Breast epithelium (tissue), 3 donors: Measurements from ENCODE around the gene PLEKHM3.

Experiments used
- POLR2A ChIP-seq: fragments of 450-650 bp; IDR thresholded peaks from one replicate; pipeline ENCODE4 v1.6.1; 2016; ENCODE audit warnings: antibody characterized with exemption, mild to moderate bottlenecking, moderate library complexity
- POLR2AphosphoS5 ChIP-seq, 3 donors: sonication (generic); formaldehyde crosslinking; IDR thresholded peaks; one replicate each; pipeline ENCODE4 v1.6.1; 2017; ENCODE audit warnings: antibody characterized with exemption in 3 of 3
- TF ChIP-seq, protein P1 (sequence below), 3 donors: fragments of 450-650 bp; IDR thresholded peaks; one replicate each; pipeline ENCODE4 v1.5.1; 2016 to 2017; ENCODE audit warnings: antibody characterized with exemption in 3 of 3, mild to moderate bottlenecking in 3 of 3, moderate library complexity in 3 of 3

DNA sequence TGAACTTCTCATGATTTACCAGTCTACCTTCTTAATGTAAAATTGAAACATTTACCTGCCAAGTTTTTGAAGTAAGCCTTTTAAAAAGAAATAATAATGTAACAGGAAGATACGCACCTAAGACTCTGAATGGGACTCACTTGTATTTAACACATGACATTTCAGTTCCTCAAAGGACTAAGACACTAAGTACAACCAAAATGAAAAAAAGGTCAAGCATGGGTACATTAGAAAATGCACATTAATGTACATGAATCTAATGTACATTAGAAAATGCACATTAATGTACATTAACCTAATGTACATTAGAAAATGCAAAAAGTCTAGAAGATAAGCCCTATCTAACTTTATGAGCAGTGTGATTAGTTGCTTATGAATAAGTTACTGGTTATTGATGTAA is 186.3 kb downstream of the PLEKHM3 start:
- TF ChIP-seq POLR2A: no peak
- TF ChIP-seq POLR2AphosphoS5 (IDR thresholded peaks at IDR 0.05): no peak
- TF ChIP-seq, protein P1, sequence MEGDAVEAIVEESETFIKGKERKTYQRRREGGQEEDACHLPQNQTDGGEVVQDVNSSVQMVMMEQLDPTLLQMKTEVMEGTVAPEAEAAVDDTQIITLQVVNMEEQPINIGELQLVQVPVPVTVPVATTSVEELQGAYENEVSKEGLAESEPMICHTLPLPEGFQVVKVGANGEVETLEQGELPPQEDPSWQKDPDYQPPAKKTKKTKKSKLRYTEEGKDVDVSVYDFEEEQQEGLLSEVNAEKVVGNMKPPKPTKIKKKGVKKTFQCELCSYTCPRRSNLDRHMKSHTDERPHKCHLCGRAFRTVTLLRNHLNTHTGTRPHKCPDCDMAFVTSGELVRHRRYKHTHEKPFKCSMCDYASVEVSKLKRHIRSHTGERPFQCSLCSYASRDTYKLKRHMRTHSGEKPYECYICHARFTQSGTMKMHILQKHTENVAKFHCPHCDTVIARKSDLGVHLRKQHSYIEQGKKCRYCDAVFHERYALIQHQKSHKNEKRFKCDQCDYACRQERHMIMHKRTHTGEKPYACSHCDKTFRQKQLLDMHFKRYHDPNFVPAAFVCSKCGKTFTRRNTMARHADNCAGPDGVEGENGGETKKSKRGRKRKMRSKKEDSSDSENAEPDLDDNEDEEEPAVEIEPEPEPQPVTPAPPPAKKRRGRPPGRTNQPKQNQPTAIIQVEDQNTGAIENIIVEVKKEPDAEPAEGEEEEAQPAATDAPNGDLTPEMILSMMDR (IDR thresholded peaks at IDR 0.05): no peak
